Astrocyte (in vitro differentiated cells and primary cell): Measurements from ENCODE around the gene PPP1R9A.

Experiments
- CTCF ChIP-seq: IDR thresholded peaks from 2 replicates; pipeline ENCODE4 v1.5.1; 2011; ENCODE audit warnings: low read depth, mild to moderate bottlenecking, inconsistent platforms, low read length, moderate library complexity; ENCODE audit not compliant: insufficient read depth
- EZH2 ChIP-seq: IDR thresholded peaks from 2 replicates; pipeline ENCODE4 v1.6.1; 2012; ENCODE audit warnings: mild to moderate bottlenecking, low read length, inconsistent platforms; ENCODE audit not compliant: insufficient read depth

GRCh38 chr7:94980418-94981142 lies 73.2 kb downstream of the PPP1R9A start:
- TF ChIP-seq CTCF (no peak), EZH2 (no peak)
